Naive thymus-derived CD8-positive, alpha-beta T cell (primary cell): ENCODE measurements around the gene ANO10. TPM values are rescaled to one million over a fixed set of nuclear protein-coding genes. Genes with fewer than 3 reads are reported as not detected.
"Not testable (repeated sequence)": the region's sequence is repeated elsewhere in the genome, so short reads cannot be mapped to it uniquely, and the experiment has no call there.

Experiments used
- ATAC-seq, 2 donors: fragments of 150-1000 bp; cut with Tn5 transposase in 1 of 2; sonication (Bioruptor Pico), chemical (Tn5 transposase) in 1 of 2; 1 replicate in 1 of 2; 2 replicates in 1 of 2; pipeline ENCODE4 v1.10.0; 2021; ENCODE audit warnings: mild to moderate bottlenecking in 2 of 2, moderate library complexity in 2 of 2
- POLR2A ChIA-PET: fragments of 350-600 bp; sonication (Branson Sonifier 250); formaldehyde crosslinking; loops from one replicate; lab custom pipeline; 2021; ENCODE audit warnings: antibody characterized with exemption; lab: Charles Lee
- DNase-seq, 10 donors: peaks; one replicate each; pipeline versions ENCODE4 v3.0.0 to v3.0.0-alpha.2; 2020 to 2022
- H3K27ac Mint-ChIP-seq, 10 donors: one replicate each; pipeline ENCODE4 v1.8.0; 2020 to 2022; ENCODE audit warnings: mild to moderate bottlenecking in 10 of 10, mixed read lengths in 10 of 10, moderate library complexity in 4 of 10, inconsistent platforms in 1 of 10
- H3K27me3 Mint-ChIP-seq, 5 donors: one replicate each; pipeline ENCODE4 v1.8.0; 2021 to 2022; ENCODE audit warnings: mixed read lengths in 5 of 5
- H3K36me3 Mint-ChIP-seq, 3 donors: one replicate each; pipeline ENCODE4 v1.8.0; 2020 to 2022; ENCODE audit warnings: mixed read lengths in 3 of 3, mild to moderate bottlenecking in 2 of 3, inconsistent platforms in 1 of 3
- H3K4me1 Mint-ChIP-seq, 4 donors: one replicate each; pipeline ENCODE4 v1.8.0; 2021 to 2022; ENCODE audit warnings: mixed read lengths in 4 of 4
- H3K4me3 Mint-ChIP-seq, 10 donors: one replicate each; pipeline ENCODE4 v1.8.0; 2020 to 2022; ENCODE audit warnings: mild to moderate bottlenecking in 10 of 10, mixed read lengths in 10 of 10, moderate library complexity in 6 of 10, inconsistent platforms in 1 of 10
- H3K9me3 Mint-ChIP-seq, 9 donors: one replicate each; pipeline ENCODE4 v1.8.0; 2020 to 2022; ENCODE audit warnings: mixed read lengths in 9 of 9, mild to moderate bottlenecking in 3 of 9, inconsistent platforms in 1 of 9, moderate library complexity in 1 of 9
- polyA plus RNA-seq, 3 donors: library from polyadenylated mRNA; unstranded; fragments of 300-500 nt; fragmentation: Illumina TruSeq; gene quantifications; one replicate each; pipeline ENCODE4 v1.2.3, GENCODE V29; 2021
- total RNA-seq, 8 experiments: library from RNA in 2 of 8; stranded (reverse) in 2 of 8; gene quantifications; one replicate each; pipeline ENCODE4 v1.2.3 and lab custom pipeline; 2021 to 2026

ANO10 gene
- total RNA-seq (10 to 100 TPM; 11.5 to 12.4 TPM), polyA plus RNA-seq (10 to 100 TPM in 1 of 3 donors, 1 to 10 TPM in 2; 6.9 to 10.4 (median 7.8) TPM), total RNA-seq (lab: John Stamatoyannopoulos, UW) (10.1 to 16.2 (median 13.3) reads per million in 6 experiments)

- DNase-seq (peak; percentile 84 to 97 (median 93)), ATAC-seq (peak; percentile 87 to 93)
- Mint-ChIP-seq H3K27me3 (no peaks in the 10 kb centered on the region), H3K36me3 (no peaks in the 10 kb centered on the region), H3K4me1 (peaks cover 10 to 22% (median 17%) of the 10 kb centered on the region in 4 donors), H3K27ac (peak within 1 kb of the TSS; percentile 53 to 94 (median 87)), H3K4me3 (peak within 1 kb of the TSS; percentile 86 to 94 (median 90)), H3K9me3 (no peaks in the 10 kb centered on the region)
- POLR2A ChIA-PET = interaction anchor here (0.5 to 1.7 kb wide), 4 partner anchors 69 to 325 kb away, joined by 3 to 14 read pairs (median 4); partner anchors contain the start of gene ABHD5
These were observed at the start of gene ANO10 for GRCh38 chr3:43621656-43622432. ANO10 (minus strand) TSS chr3:43622011; CDS start chr3:43605852, 16,159 bp downstream.

GRCh38 chr3:43670635-43671522 is 49.1 kb upstream of the ANO10 start:
- POLR2A ChIA-PET = no interaction called here
- peaks cover 0 to 13% (median 11%) of the 10 kb centered on the region in 5 donors for H3K27me3 Mint-ChIP-seq
- H3K4me3 Mint-ChIP-seq = no peak overlapping the region
- ATAC-seq (no peak), DNase-seq (no peak)
- no peak overlapping the region for H3K27ac Mint-ChIP-seq
- peaks cover 0 to 3% (median 0%) of the 10 kb centered on the region in 3 donors for H3K36me3 Mint-ChIP-seq
- H3K9me3 Mint-ChIP-seq = peaks cover 0 to 4% (median 0%) of the 10 kb centered on the region in 9 donors
- no peaks in the 10 kb centered on the region for H3K4me1 Mint-ChIP-seq

- DNase-seq, H3K4me3 Mint-ChIP-seq, POLR2A ChIA-PET, ATAC-seq, H3K4me1 Mint-ChIP-seq, H3K27ac Mint-ChIP-seq: not testable (repeated sequence)
- peaks cover 0 to 21% (median 7%) of the 10 kb centered on the region in 9 donors for H3K9me3 Mint-ChIP-seq
- H3K36me3 Mint-ChIP-seq = peaks cover 0 to 21% (median 8%) of the 10 kb centered on the region in 3 donors
- H3K27me3 Mint-ChIP-seq = peaks cover 7 to 31% (median 16%) of the 10 kb centered on the region in 5 donors
These were observed 43.2 kb upstream of the ANO10 start for GRCh38 chr3:43665011-43665410.

- H3K27ac Mint-ChIP-seq, ATAC-seq, POLR2A ChIA-PET, DNase-seq, H3K4me1 Mint-ChIP-seq, H3K4me3 Mint-ChIP-seq: not testable (repeated sequence)
- peaks cover 5 to 18% (median 11%) of the 10 kb centered on the region in 5 donors for H3K27me3 Mint-ChIP-seq
- H3K36me3 Mint-ChIP-seq = peaks cover 0 to 21% (median 8%) of the 10 kb centered on the region in 3 donors
- H3K9me3 Mint-ChIP-seq = peaks cover 0 to 21% (median 7%) of the 10 kb centered on the region in 9 donors
These were observed 39.6 kb upstream of the ANO10 start for GRCh38 chr3:43661376-43661775.

GRCh38 chr3:43659250-43659880 is 37.6 kb upstream of the ANO10 start:
- ATAC-seq = no peak
- POLR2A ChIA-PET = no interaction called here
- no peak overlapping the region for H3K27ac Mint-ChIP-seq
- no peaks in the 10 kb centered on the region for H3K4me1 Mint-ChIP-seq
- peaks cover 0 to 13% (median 7%) of the 10 kb centered on the region in 9 donors for H3K9me3 Mint-ChIP-seq
- no peak overlapping the region for H3K4me3 Mint-ChIP-seq
- DNase-seq = no peak
- H3K27me3 Mint-ChIP-seq = peaks cover 5 to 15% (median 10%) of the 10 kb centered on the region in 5 donors
- H3K36me3 Mint-ChIP-seq = peaks cover 0 to 21% (median 8%) of the 10 kb centered on the region in 3 donors

GRCh38 chr3:43656390-43656789 is 34.6 kb upstream of the ANO10 start:
- POLR2A ChIA-PET, H3K36me3 Mint-ChIP-seq, H3K4me1 Mint-ChIP-seq, H3K27ac Mint-ChIP-seq, H3K4me3 Mint-ChIP-seq, ATAC-seq, H3K27me3 Mint-ChIP-seq, DNase-seq: not testable (repeated sequence)
- H3K9me3 Mint-ChIP-seq = peaks cover 0 to 11% (median 0%) of the 10 kb centered on the region in 9 donors

GRCh38 chr3:43650345-43650744 is 28.5 kb upstream of the ANO10 start:
- no peak for ATAC-seq

GRCh38 chr3:43649365-43649968 is 27.7 kb upstream of the ANO10 start:
- Mint-ChIP-seq H3K27ac (no peak overlapping the region), H3K27me3 (peaks cover 3 to 22% (median 19%) of the 10 kb centered on the region in 5 donors), H3K4me1 (no peaks in the 10 kb centered on the region), H3K36me3 (peaks cover 0 to 2% (median 0%) of the 10 kb centered on the region in 3 donors), H3K4me3 (no peak overlapping the region), H3K9me3 (no peaks in the 10 kb centered on the region)
- POLR2A ChIA-PET = interaction anchor here (1.1 kb wide), 1 partner anchor 16 kb away, joined by 6 read pairs; no protein-coding TSS in a partner anchor
- ATAC-seq = no peak
- DNase-seq = no peak

More at GRCh38 chr3:43650345-43650744, 28.5 kb upstream of the ANO10 start:
- Mint-ChIP-seq H3K27ac (no peak overlapping the region), H3K9me3 (no peaks in the 10 kb centered on the region), H3K36me3 (peaks cover 0 to 2% (median 0%) of the 10 kb centered on the region in 3 donors), H3K4me1 (no peaks in the 10 kb centered on the region), H3K27me3 (peaks cover 3 to 19% (median 15%) of the 10 kb centered on the region in 5 donors), H3K4me3 (no peak overlapping the region)
- POLR2A ChIA-PET = no interaction called here
- no peak for DNase-seq

- Mint-ChIP-seq H3K4me1 (no peaks in the 10 kb centered on the region), H3K27me3 (peaks cover 5 to 27% (median 22%) of the 10 kb centered on the region in 5 donors), H3K9me3 (no peaks in the 10 kb centered on the region), H3K36me3 (peaks cover 0 to 2% (median 0%) of the 10 kb centered on the region in 3 donors), H3K4me3 (no peak overlapping the region), H3K27ac (no peak overlapping the region)
- no peak for DNase-seq
- POLR2A ChIA-PET = interaction anchor here (1.1 kb wide), 1 partner anchor 17 kb away, joined by 6 read pairs; no protein-coding TSS in a partner anchor
- ATAC-seq = no peak
These were observed 27.1 kb upstream of the ANO10 start for GRCh38 chr3:43648957-43649356.

- POLR2A ChIA-PET = no interaction called here
- Mint-ChIP-seq H3K27me3 (peaks cover 6 to 32% (median 22%) of the 10 kb centered on the region in 5 donors), H3K36me3 (peaks cover 0 to 2% (median 0%) of the 10 kb centered on the region in 3 donors), H3K27ac (no peak overlapping the region), H3K9me3 (no peaks in the 10 kb centered on the region), H3K4me3 (no peak overlapping the region), H3K4me1 (no peaks in the 10 kb centered on the region)
- ATAC-seq (no peak), DNase-seq (no peak)
These were observed 25.7 kb upstream of the ANO10 start for GRCh38 chr3:43647331-43648166.

GRCh38 chr3:43644443-43644842 is 22.6 kb upstream of the ANO10 start:
- H3K27me3 Mint-ChIP-seq = peaks cover 7 to 23% (median 17%) of the 10 kb centered on the region in 5 donors
- ATAC-seq = no peak
- no peaks in the 10 kb centered on the region for H3K9me3 Mint-ChIP-seq
- DNase-seq = no peak
- H3K4me3 Mint-ChIP-seq = no peak overlapping the region
- H3K27ac Mint-ChIP-seq = no peak overlapping the region
- POLR2A ChIA-PET = no interaction called here
- peaks cover 0 to 2% (median 0%) of the 10 kb centered on the region in 3 donors for H3K36me3 Mint-ChIP-seq
- no peaks in the 10 kb centered on the region for H3K4me1 Mint-ChIP-seq
